Measurements from ENCODE around the gene PANX2. TPM values are rescaled to one million over a fixed set of nuclear protein-coding genes. Genes with fewer than 3 reads are reported as not detected.

PANX2 gene
- total and polyA plus RNA-seq, 9 of the 15 experiments (the other 6 are each of a cell fraction or from before 2014, with no cell fraction given) = 0.01 to 3.9 (median 0.67) TPM; not detected in 1

DNA sequence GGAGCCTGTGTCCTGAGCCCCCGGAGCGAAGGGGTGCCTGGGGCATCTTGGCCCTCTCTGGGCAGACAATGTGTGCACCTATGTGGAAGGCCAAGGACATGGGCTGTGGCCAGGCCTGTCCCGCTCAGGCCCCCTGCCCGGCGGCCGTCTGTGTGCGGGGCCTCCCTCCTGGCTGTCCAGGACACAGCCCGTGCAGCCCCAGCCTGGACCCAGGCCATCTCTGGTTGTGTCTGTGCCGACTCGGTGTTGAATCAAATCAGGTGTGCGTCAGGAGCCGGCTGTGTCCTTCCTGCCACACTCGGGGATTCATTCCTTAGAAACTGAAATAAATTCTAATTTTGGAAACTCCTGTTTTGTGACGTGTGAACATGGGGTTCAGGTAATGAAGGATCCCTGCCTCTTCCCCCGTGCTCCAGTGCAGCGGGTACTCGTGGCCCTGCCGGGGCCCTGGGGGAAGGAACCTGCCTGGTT lies 28.8 kb downstream of the PANX2 start:
- CTCF ChIA-PET (ENCODE audit: low intra/inter-chr PET ratio) = no interaction called here
- TF ChIP-seq NCOA2 (IDR thresholded peaks at IDR 0.05; ENCODE audit: partially characterized antibody in 2 of 2) = no peak
- TF ChIP-seq PHF8 (IDR thresholded peaks at IDR 0.05; ENCODE audit: borderline replicate concordance, low read length) = no peak
- no peak for TF ChIP-seq ZFP30 (CRISPR knock-in tag; IDR thresholded peaks at IDR 0.05; ENCODE audit: borderline replicate concordance)
- TF ChIP-seq JUND (IDR thresholded peaks at IDR 0.05; ENCODE audit: borderline replicate concordance, low read depth, low read length) = no peak
- no peak for TF ChIP-seq JUND (tag; IDR thresholded peaks at IDR 0.05; ENCODE audit: borderline replicate concordance, low read depth, low read length)
- no peak for TF ChIP-seq FOXP1 (CRISPR knock-in tag; IDR thresholded peaks at IDR 0.05)
- no peak for TF ChIP-seq MECOM (CRISPR knock-in tag; IDR thresholded peaks at IDR 0.05)
- TF ChIP-seq, protein P1, sequence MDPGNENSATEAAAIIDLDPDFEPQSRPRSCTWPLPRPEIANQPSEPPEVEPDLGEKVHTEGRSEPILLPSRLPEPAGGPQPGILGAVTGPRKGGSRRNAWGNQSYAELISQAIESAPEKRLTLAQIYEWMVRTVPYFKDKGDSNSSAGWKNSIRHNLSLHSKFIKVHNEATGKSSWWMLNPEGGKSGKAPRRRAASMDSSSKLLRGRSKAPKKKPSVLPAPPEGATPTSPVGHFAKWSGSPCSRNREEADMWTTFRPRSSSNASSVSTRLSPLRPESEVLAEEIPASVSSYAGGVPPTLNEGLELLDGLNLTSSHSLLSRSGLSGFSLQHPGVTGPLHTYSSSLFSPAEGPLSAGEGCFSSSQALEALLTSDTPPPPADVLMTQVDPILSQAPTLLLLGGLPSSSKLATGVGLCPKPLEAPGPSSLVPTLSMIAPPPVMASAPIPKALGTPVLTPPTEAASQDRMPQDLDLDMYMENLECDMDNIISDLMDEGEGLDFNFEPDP (CRISPR knock-in tag; IDR thresholded peaks at IDR 0.05) = no peak
- no peak for TF ChIP-seq PML (IDR thresholded peaks at IDR 0.05; ENCODE audit: low read length)
- no peak for TF ChIP-seq RBM25 (IDR thresholded peaks at IDR 0.05; ENCODE audit: low read depth, low read length, severe bottlenecking)
- no peak for TF ChIP-seq SREBF1 (IDR thresholded peaks at IDR 0.05; ENCODE audit: borderline replicate concordance, low read depth, low read length)
- TF ChIP-seq, protein P2, sequence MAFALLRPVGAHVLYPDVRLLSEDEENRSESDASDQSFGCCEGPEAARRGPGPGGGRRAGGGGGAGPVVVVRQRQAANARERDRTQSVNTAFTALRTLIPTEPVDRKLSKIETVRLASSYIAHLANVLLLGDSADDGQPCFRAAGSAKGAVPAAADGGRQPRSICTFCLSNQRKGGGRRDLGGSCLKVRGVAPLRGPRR (CRISPR knock-in tag; IDR thresholded peaks at IDR 0.05) = no peak
- no peak for TF ChIP-seq TAF7 (tag; IDR thresholded peaks at IDR 0.05)
- no peak for TF ChIP-seq PRPF4 (IDR thresholded peaks at IDR 0.05; ENCODE audit: insufficient read depth, low read depth, low read length, poor library complexity, severe bottlenecking)
- TF ChIP-seq POLR3A (IDR thresholded peaks at IDR 0.05; ENCODE audit: borderline replicate concordance, extremely low read depth, insufficient read depth, insufficient read length) = no peak
- Histone ChIP-seq H3K4me3 (no peak overlapping the region), H3K27me3 (ENCODE audit: control insufficient read depth in 2 of 2, insufficient read depth in 2 of 2, low read length in 2 of 2) (no peaks in the 10 kb centered on the region), H3K9me3 (replicated peaks; ENCODE audit: control insufficient read depth, insufficient read depth, low read depth, low read length) (peaks cover 3% of the 10 kb centered on the region; the same call in 1 of the 2 replicates), H3K27ac (ENCODE audit: extremely low read depth, low read depth, low read length) (no peak overlapping the region), H3K4me1 (replicated peaks in 1 of 2; ENCODE audit: control insufficient read depth in 2 of 2, insufficient read depth in 2 of 2, low read length in 2 of 2) (peaks cover 5 to 44% of the 10 kb centered on the region in 2 experiments; a peak in 3 of 5 replicates), H2AFZ (ENCODE audit: low read depth, low read length) (no peak overlapping the region), H3K9ac (ENCODE audit: insufficient read depth in 1 of 2, low read depth in 2 of 2, low read length in 2 of 2) (0 out of 4 replicates have a peak overlapping the region, but pooled peaks of 1 of the 2 experiments have one; percentile 68), H3K4me2 (ENCODE audit: insufficient read depth, low read length) (no peak overlapping the region), H3K9me1 (ENCODE audit: control insufficient read depth, insufficient read depth, low read length) (no peaks in the 10 kb centered on the region), H3K79me2 (ENCODE audit: control insufficient read depth, insufficient read depth, low read length) (peaks cover 20% of the 10 kb centered on the region), H3K36me3 (ENCODE audit: control insufficient read depth, insufficient read depth, low read length) (peaks cover 46% of the 10 kb centered on the region; the same call in 1 of the 3 replicates), H4K20me1 (replicated peaks; ENCODE audit: control insufficient read depth, insufficient read depth, low read length) (no peaks in the 10 kb centered on the region; the same call in 1 of the 2 replicates)
- DNase-seq (ENCODE audit: extremely low read depth in 1 of 4, low spot score in 3 of 4) = no peak
- in situ Hi-C loops (cut with MboI) = no loop called here
- ATAC-seq = no peak
- intact Hi-C loops (cut with micrococcal nuclease) = no loop called here
- 85% methylated on average over 17 of the region's 18 CpGs for WGBS (ENCODE audit: insufficient coverage, low coverage, missing lambda C conversion rate)
- POLR2A ChIA-PET = no interaction called here
- BruUV-seq (replicated peaks) = no TSS peak
- no peak for FAIRE-seq
